Measurements from ENCODE around the gene SLC2A3. TPM values are rescaled to one million over a fixed set of nuclear protein-coding genes. Genes with fewer than 3 reads are reported as not detected.
"Not testable (repeated sequence)": the region's sequence is repeated elsewhere in the genome, so short reads cannot be mapped to it uniquely, and the experiment has no call there.

Gene SLC2A3
- 289 and 357 TPM in 2 replicates for total RNA-seq (2014; rRNA removed; shearing (Covaris generic))

DNA sequence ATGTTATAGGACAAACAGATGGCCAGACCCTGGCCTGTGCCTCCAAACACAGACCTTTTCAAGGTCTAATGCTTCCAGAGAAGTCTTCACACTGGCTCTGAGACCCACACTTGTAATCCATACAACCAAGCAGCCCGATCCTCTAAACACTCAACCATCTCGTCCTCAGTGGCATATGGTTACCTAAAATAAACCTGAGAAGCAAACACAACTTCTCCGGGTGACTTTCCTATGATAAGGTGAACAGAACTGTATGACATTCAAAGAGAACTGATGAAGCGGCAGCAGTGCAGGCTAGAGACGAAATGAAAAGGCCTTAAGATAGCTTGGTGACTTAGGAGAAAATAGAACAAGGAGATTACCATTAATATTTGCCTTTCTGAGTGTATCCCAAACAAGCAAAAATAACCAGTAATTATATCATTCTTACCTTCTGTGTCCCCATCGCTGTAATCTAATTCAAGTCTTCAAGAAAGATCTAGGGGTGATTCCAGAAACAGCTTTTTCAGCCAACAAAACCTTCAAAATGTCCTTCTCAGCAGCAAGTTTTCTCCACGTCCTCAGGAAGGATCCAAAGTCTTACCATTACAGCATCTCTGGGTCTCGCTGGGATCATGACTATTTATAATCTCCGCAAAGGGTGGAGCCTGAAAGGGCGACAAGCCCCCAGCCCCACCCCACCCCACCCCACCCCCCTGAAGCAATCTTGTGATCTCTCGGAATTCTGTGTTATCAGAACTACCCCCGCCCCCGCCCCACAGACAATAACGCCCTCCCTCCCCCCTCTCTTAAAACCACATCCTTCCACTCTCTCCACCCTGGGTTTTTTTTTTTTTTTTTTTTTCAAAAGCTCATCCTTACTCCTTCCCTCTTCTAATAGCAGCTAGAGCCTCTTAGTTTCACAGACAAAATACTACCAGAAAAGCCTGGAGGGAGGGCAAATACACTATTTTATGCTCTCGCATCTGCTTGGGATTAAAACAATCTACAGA lies at the start of gene SLC2A3:
Gene SLC2A3 (minus strand): TSS at position 598 of the 992 bp plus-strand sequence. CDS start 153 bp downstream, at position 445.
- Histone ChIP-seq H3K4me3 (ENCODE audit: insufficient read depth, low read depth, low read length) (peak within 1 kb of the TSS; percentile 87), H3K36me3 (replicated peaks; ENCODE audit: control insufficient read depth, insufficient read depth, low read length) (peaks cover 24% of the 10 kb centered on the region), H3K27me3 (ENCODE audit: control insufficient read depth, insufficient read depth, low read length) (no peaks in the 10 kb centered on the region)
- peak; percentile 89 for DNase-seq

DNA sequence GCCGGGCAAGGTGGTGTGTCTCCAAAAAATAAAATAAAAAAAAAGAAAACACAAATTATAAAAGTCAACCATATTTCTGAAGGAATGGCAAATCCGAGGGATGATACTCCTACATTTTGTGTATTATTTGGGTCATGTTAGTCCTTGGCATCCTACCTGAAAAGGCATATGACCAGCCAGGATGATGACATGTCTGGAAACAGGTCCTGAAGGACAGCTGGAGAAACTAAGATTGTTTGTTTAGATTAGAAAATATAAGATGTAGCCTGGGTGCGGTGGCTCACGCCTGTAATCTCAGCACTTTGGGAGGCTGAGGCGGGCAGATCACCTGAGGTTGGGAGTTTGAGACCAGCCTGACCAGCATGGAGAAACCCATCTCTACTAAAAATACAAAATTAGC lies 48.9 kb upstream of the SLC2A3 start:
- no peaks in the 10 kb centered on the region for H3K36me3 ChIP-seq (replicated peaks; ENCODE audit: control insufficient read depth, insufficient read depth, low read length)
- DNase-seq = no peak

DNA sequence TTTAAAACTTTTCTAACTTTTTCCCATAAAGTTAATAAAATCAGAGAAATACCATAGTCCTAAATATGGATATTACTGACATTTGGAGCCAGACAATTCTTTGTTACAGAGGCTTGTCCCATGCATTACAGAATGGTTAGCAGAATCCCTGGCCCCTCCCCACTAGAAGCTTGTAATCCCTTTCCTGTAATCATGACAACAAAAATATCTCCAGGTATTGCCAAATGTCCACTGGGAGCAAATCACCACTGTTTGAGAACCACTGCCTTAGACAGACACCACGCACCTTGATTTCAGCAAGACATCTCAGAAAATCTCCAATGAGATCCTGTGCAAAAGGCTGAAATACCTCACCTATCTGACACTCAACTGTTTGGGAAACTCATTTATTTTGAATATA lies 47.5 kb upstream of the SLC2A3 start:
- not testable (repeated sequence) for H3K4me3 ChIP-seq (ENCODE audit: insufficient read depth, low read depth, low read length); H3K27me3 ChIP-seq (ENCODE audit: control insufficient read depth, insufficient read depth, low read length); H3K36me3 ChIP-seq (replicated peaks; ENCODE audit: control insufficient read depth, insufficient read depth, low read length); DNase-seq

More for the DNA sequence above, 48.9 kb upstream of the SLC2A3 start:
- H3K27me3 ChIP-seq (ENCODE audit: control insufficient read depth, insufficient read depth, low read length) = no peaks in the 10 kb centered on the region
- no peak overlapping the region for H3K4me3 ChIP-seq (ENCODE audit: insufficient read depth, low read depth, low read length)

DNA sequence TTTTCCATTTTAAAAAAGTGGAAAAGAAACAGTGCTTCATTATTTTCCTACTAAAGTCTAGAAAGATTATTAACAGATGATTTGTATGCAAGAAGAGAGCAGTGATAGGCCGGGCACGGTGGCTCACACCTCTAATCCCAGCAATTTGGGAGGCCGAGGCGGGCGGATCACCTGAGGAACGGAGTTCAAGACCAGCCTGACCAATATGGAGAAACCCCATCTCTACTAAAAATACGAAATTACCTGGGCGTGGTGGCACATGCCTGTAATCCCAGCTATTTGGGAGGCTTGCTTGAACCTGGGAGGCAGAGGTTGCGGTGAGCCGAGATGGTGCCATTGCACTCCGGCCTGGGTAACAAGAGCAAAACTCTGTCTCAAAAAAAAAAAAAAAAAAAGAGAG lies 47.0 kb upstream of the SLC2A3 start:
- DNase-seq; H3K4me3 ChIP-seq (ENCODE audit: insufficient read depth, low read depth, low read length); H3K36me3 ChIP-seq (replicated peaks; ENCODE audit: control insufficient read depth, insufficient read depth, low read length); H3K27me3 ChIP-seq (ENCODE audit: control insufficient read depth, insufficient read depth, low read length): not testable (repeated sequence)

DNA sequence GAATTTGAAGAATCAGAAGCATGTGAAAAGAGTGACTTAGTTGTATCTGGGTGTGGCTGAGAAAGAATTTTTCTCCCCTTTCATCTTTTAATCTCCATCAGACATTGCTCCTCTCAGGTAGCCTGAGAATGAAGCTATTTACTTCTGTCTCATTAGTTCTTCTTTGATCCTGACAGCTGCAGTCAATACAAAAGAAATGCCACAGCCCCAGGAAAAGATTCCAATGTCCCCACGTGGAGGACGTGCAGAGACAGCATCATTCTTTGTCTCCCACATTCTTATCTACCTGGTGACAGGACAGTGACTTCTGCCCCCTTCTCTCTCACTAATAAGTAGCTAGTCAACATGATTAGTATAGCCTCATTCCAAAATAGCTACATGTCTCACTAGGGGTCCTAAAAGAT lies 46.3 kb upstream of the SLC2A3 start:
- not testable (repeated sequence) for H3K27me3 ChIP-seq (ENCODE audit: control insufficient read depth, insufficient read depth, low read length); H3K4me3 ChIP-seq (ENCODE audit: insufficient read depth, low read depth, low read length); H3K36me3 ChIP-seq (replicated peaks; ENCODE audit: control insufficient read depth, insufficient read depth, low read length); DNase-seq

DNA sequence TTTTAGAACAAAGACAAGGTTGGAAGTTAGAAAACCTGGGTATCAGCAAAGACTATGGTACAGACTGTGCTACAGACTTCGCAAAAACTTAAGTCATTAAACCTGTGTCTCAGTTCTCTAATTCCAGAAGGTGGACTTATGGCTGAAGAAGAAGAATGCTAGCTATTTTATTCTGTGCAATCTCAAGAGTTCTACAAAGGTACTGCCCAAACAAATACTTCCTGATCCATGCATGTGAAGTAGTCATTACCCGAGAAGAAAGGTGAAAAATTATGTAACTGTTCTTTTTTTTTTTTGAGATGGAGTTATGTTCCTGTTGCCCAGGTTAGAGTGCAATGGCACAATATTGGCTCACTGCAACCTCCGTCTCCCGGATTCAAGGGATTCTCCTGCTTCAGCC lies 45.5 kb upstream of the SLC2A3 start:
- no peak overlapping the region for H3K4me3 ChIP-seq (ENCODE audit: insufficient read depth, low read depth, low read length)
- no peak for DNase-seq
- H3K27me3 ChIP-seq (ENCODE audit: control insufficient read depth, insufficient read depth, low read length) = no peaks in the 10 kb centered on the region
- H3K36me3 ChIP-seq (replicated peaks; ENCODE audit: control insufficient read depth, insufficient read depth, low read length) = no peaks in the 10 kb centered on the region

DNA sequence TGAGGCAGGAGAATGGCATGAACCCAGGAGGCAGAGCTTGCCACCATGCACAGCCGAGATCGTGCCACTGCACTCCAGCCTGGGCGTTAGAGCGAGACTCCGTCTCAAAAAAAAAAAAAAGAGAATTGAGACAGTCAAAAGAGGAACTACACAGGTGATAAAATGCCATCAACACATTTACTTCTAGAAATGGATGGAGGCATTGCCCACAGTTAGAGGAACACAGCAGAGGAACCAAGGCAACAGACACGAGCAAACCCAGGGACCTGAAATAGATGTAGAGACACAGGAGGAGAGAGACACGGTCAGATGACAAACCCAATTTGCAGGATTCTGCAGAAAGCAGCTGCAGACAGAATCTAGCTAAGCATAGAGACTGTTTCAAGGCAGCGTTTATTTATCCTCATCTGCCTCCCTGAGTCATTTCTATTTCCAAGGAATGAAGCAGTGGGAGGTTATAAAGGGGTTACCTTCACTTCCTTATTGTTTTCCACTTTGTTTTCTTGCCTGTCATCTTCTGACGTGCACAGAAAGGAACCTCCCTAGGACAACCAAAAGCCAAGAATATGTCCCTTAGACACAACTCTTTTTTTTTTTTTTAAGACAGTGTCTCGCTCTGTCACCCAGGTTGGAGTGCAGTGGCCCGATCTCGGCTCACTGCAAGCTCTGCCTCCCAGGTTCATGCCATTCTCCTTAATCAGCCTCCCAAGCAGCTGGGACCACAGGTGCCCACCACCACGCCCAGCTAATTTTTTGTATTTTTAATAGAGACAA lies 41.6 kb upstream of the SLC2A3 start:
- not testable (repeated sequence) for H3K4me3 ChIP-seq (ENCODE audit: insufficient read depth, low read depth, low read length); DNase-seq; H3K36me3 ChIP-seq (replicated peaks; ENCODE audit: control insufficient read depth, insufficient read depth, low read length); H3K27me3 ChIP-seq (ENCODE audit: control insufficient read depth, insufficient read depth, low read length)

DNA sequence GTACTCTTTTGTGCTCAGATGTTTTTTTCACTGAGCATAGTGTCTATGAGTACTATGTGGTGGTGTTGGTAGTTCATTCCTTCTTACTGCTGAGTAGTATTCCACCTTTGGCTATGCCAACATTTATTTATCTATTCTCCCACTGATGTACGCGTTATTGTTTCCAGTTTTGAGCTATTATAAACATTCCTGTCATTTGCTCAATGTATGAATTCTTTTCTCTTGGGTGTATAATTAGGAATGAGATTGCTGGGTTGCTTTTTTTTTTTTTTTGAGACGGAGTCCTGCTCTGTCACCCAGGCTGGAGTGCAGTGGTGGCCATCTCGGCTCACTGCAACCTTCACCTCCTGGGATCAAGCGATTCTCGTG lies 37.5 kb upstream of the SLC2A3 start:
- no peak for DNase-seq
- Histone ChIP-seq H3K4me3 (ENCODE audit: insufficient read depth, low read depth, low read length) (no peak overlapping the region), H3K27me3 (ENCODE audit: control insufficient read depth, insufficient read depth, low read length) (no peaks in the 10 kb centered on the region), H3K36me3 (replicated peaks; ENCODE audit: control insufficient read depth, insufficient read depth, low read length) (no peaks in the 10 kb centered on the region)

DNA sequence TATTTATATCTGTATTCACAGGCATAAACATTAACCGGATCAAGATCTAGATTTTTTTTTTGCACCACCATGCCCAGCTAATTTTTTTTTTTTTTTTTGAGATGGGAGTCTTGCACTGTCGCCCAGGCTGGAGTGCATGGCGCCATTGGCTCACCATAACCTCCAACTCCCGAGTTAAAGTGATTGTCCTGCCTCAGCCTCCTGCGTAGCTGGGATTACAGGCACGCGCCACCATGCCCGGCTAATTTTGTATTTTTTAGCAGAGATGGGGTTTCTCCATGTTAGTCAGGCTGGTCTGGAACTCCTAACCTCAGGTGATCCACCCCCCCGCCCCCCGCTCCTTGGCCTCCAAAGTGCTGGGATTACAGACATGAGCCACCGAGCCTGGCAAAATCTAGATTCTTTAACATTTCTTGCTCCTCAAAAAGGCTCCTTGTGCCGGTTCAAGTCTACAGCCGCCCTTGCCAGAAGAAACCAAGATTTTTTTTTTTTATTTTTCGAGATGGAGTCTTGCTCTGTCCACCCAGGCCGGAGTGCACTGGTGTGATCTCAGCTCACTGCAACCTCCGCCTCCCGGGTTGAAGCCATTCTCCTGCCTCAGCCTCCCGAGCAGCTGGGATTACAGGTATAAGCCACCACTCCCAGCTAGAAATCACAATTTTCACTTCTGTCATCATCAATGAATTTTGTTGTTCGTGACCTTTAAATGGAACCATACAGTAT lies 36.9 kb upstream of the SLC2A3 start:
- H3K36me3 ChIP-seq (replicated peaks; ENCODE audit: control insufficient read depth, insufficient read depth, low read length) = no peaks in the 10 kb centered on the region
- H3K4me3 ChIP-seq (ENCODE audit: insufficient read depth, low read depth, low read length) = no peak overlapping the region
- DNase-seq = no peak
- no peaks in the 10 kb centered on the region for H3K27me3 ChIP-seq (ENCODE audit: control insufficient read depth, insufficient read depth, low read length)

DNA sequence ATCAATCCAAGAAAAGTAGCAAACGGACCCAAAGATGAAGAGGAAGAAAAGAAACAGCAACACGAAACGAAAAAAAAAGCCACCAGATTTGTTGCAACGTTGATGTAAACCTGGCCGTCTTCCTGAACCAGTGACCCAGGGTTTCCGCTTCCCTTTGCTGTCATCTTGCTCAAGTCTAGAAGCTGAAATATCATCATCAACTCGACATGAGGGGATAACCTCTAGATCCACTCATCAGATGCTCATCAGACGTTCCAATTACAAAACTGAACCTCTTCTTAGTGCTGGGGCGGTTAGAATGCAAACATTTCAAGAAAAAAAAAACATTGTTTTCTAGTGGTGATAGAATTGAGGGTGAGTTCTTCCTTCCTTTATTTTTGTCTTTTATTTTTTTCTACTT lies 36.3 kb upstream of the SLC2A3 start:
- H3K4me3 ChIP-seq (ENCODE audit: insufficient read depth, low read depth, low read length); H3K27me3 ChIP-seq (ENCODE audit: control insufficient read depth, insufficient read depth, low read length); H3K36me3 ChIP-seq (replicated peaks; ENCODE audit: control insufficient read depth, insufficient read depth, low read length); DNase-seq: not testable (repeated sequence)

DNA sequence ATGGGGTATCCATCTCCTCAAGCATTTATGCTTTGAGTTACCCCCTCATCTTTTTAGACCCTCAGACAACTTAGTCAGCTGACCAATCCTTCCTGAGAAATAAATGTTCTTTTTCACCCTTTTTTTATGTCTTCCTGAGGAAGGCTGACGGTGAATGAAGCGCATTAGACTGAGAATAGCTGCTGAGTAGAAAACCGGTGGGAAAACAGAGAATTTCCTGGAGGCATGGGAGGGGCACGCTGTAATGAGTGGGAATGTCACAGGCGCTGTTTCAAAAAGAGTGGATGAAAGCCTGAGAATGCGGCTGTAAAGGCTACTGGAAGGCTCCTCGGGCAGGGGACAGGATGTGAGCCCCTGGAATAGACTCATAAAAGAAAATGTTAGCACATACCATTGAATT lies 35.8 kb upstream of the SLC2A3 start:
- not testable (repeated sequence) for H3K27me3 ChIP-seq (ENCODE audit: control insufficient read depth, insufficient read depth, low read length); H3K4me3 ChIP-seq (ENCODE audit: insufficient read depth, low read depth, low read length); DNase-seq; H3K36me3 ChIP-seq (replicated peaks; ENCODE audit: control insufficient read depth, insufficient read depth, low read length)

DNA sequence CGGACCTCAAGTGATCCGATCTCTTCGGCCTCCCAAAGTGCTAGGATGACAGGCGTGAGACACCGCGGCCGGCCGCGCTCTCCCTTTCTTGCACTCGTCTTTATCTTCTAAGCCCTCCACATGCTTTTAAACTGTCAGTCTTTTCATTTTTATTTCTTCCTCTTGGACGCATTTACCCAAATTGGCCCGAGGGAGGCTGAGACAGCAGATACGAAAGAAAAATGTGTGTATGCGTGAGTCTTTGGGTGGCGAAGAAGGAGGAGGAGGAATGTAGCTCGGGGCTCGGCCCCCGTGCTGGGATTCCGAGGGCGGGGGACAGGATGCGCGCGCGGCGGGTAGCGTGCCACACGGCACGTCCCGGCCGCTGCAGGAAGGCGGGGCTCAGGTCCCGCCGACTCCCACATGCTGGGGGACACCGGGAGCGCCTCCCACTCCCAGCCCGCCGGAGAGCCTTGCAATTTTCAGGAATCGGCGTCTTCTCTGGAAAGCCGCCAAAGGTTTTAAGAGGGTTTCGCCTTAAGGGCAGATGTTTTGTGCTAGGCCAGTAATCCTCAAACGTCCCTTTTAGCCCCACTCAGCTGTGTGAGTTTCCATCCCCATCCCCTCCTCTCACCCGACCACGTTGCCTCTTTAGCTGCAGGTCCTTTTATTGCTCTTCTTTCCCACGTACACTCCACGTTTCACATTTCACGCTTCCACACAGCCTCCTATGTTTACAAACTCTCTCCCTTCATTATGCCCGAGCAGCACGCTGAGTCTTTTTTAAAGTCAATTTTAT lies 34.7 kb upstream of the SLC2A3 start:
- peak; percentile 96 for DNase-seq
- Histone ChIP-seq H3K27me3 (ENCODE audit: control insufficient read depth, insufficient read depth, low read length) (no peaks in the 10 kb centered on the region), H3K4me3 (ENCODE audit: insufficient read depth, low read depth, low read length) (peak overlapping the region; percentile 50), H3K36me3 (replicated peaks; ENCODE audit: control insufficient read depth, insufficient read depth, low read length) (no peaks in the 10 kb centered on the region)

DNA sequence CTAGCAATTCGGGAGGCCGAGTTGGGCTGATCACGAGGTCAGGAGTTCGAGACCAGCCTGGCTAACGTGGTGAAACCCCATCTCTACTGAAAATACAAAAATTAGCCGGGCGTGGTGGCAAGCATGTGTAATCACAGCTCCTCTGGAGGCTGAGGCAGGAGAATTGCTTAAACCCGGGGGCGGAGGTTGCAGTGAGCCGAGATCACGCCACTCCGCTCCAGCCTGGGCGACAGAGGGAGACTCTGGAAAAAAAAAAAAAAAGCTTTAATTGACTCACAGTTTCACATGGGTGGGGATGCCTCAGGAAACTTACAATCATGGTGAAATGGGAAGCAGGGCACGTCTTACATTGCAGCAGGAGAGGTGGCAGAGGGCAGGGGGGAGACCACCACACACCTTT lies 30.6 kb upstream of the SLC2A3 start:
- Histone ChIP-seq H3K27me3 (ENCODE audit: control insufficient read depth, insufficient read depth, low read length) (no peaks in the 10 kb centered on the region), H3K36me3 (replicated peaks; ENCODE audit: control insufficient read depth, insufficient read depth, low read length) (no peaks in the 10 kb centered on the region)
- no peak for DNase-seq

DNA sequence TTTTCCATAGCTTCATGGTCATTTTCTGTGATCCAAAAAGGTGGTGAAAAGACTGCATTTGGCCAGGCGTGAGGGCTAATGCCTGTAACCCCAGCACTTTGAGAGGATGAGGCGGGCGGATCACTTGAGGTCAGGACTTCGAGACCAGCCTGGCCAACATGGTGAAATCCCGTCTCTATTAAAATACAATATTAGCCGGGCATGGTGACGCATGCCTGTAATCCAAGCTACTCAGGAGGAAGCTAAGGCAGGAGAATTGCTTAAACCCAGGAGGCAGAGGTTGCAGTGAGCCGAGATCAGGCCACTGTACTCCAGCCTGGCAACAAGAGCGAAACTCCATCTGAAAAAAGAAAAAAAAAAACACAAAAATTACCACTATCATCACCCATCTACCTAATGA lies 28.7 kb upstream of the SLC2A3 start:
- not testable (repeated sequence) for H3K36me3 ChIP-seq (replicated peaks; ENCODE audit: control insufficient read depth, insufficient read depth, low read length); DNase-seq; H3K4me3 ChIP-seq (ENCODE audit: insufficient read depth, low read depth, low read length); H3K27me3 ChIP-seq (ENCODE audit: control insufficient read depth, insufficient read depth, low read length)

More for the DNA sequence above, 30.6 kb upstream of the SLC2A3 start:
- no peak overlapping the region for H3K4me3 ChIP-seq (ENCODE audit: insufficient read depth, low read depth, low read length)

Measured in H7 (cell line).